Smooth muscle cell (in vitro differentiated cells): ENCODE results near the gene NXN. TPM values are rescaled to one million over a fixed set of nuclear protein-coding genes. Genes with fewer than 3 reads are reported as not detected.

Experiments used
- DNase-seq: peaks from one replicate; lab custom pipeline; 2025; ENCODE audit not compliant: unreplicated experiment; lab: John Stamatoyannopoulos, UW
- H2AFZ ChIP-seq: fragments of 200-600 bp; sonication (generic); 2 replicates; pipeline ENCODE4 v1.6.0; 2016; ENCODE audit warnings: antibody characterized with exemption, low read depth, mild to moderate bottlenecking
- H3F3A ChIP-seq: fragments of 200-600 bp; sonication (generic); 2 replicates; pipeline ENCODE4 v1.6.0; 2017; ENCODE audit warnings: antibody characterized with exemption, low read depth
- H3K27ac ChIP-seq: fragments of 200-600 bp; sonication (generic); 2 replicates; pipeline ENCODE4 v1.5.1; 2016; ENCODE audit warnings: low read depth, mild to moderate bottlenecking
- H3K27me3 ChIP-seq: fragments of 200-600 bp; sonication (generic); 2 replicates; pipeline ENCODE4 v1.6.1; 2016; ENCODE audit warnings: low read depth, mild to moderate bottlenecking
- H3K36me3 ChIP-seq: fragments of 200-600 bp; sonication (generic); 2 replicates; pipeline ENCODE4 v1.5.1; 2016; ENCODE audit warnings: low read depth
- H3K4me1 ChIP-seq: fragments of 200-600 bp; sonication (generic); 2 replicates; pipeline ENCODE4 v1.5.1; 2016; ENCODE audit warnings: low read depth
- H3K4me2 ChIP-seq: fragments of 200-600 bp; sonication (generic); 2 replicates; pipeline ENCODE4 v1.6.0; 2016; ENCODE audit warnings: mild to moderate bottlenecking
- H3K4me3 ChIP-seq: fragments of 200-600 bp; sonication (generic); 2 replicates; pipeline ENCODE4 v1.5.1; 2016; ENCODE audit warnings: mild to moderate bottlenecking
- H3K79me2 ChIP-seq: fragments of 200-600 bp; sonication (generic); 2 replicates; pipeline ENCODE4 v1.6.0; 2016; ENCODE audit warnings: low read depth, mild to moderate bottlenecking
- H3K9ac ChIP-seq: fragments of 200-600 bp; sonication (generic); 2 replicates; pipeline ENCODE4 v1.6.0; 2016; ENCODE audit warnings: low read depth
- H3K9me3 ChIP-seq: fragments of 200-600 bp; sonication (generic); replicated peaks from 2 replicates; pipeline ENCODE4 v1.5.1; 2016; ENCODE audit warnings: low read depth
- H4K20me1 ChIP-seq: fragments of 200-600 bp; sonication (generic); 2 replicates; pipeline ENCODE4 v1.6.0; 2016; ENCODE audit warnings: low read depth
- CTCF ChIP-seq: fragments of 200-600 bp; sonication (generic); IDR thresholded peaks from 2 replicates; pipeline ENCODE4 v1.5.1; 2017; ENCODE audit warnings: borderline replicate concordance, mild to moderate bottlenecking, antibody characterized with exemption; ENCODE audit not compliant: insufficient read depth, poor library complexity, severe bottlenecking
- WGBS: methylation state at CpG from one replicate; pipeline ENCODE4 v1.1.7; 2016; ENCODE audit warnings: low lambda C conversion rate; 5-methylcytosine and 5-hydroxymethylcytosine counted together
- polyA plus RNA-seq: library from polyadenylated mRNA; unstranded; fragments of >200 nt; fragmentation: Nextera tagmentation; extraction: Ambion mirVana; gene quantifications from 2 replicates; pipeline ENCODE4 v1.2.1, GENCODE V29; 2016
- total RNA-seq: library from RNA; depleted of rRNA; stranded (reverse); fragments of >200 nt; gene quantifications from 2 replicates; pipeline ENCODE4 v1.2.3, GENCODE V29; 2014

NXN gene
- total and polyA plus RNA-seq, 2 experiments from 2014 or later: 58.3 to 78.6 TPM

GRCh38 chr17:923633-924032 is 55.9 kb downstream of the NXN start:
- Histone ChIP-seq H3K27ac (no peak overlapping the region), H4K20me1 (peaks cover 85% of the 10 kb centered on the region), H3K9me3 (no peaks in the 10 kb centered on the region), H2AFZ (no peak overlapping the region), H3K4me1 (peaks cover 18% of the 10 kb centered on the region), H3K27me3 (no peaks in the 10 kb centered on the region), H3K36me3 (no peaks in the 10 kb centered on the region), H3K4me3 (no peak overlapping the region), H3K9ac (no peak overlapping the region), H3K4me2 (no peak overlapping the region), H3F3A (peaks cover 21% of the 10 kb centered on the region), H3K79me2 (peaks cover 79% of the 10 kb centered on the region)
- DNase-seq: no peak
- WGBS: 96% methylated on average over 9 of the region's 9 CpGs
- TF ChIP-seq CTCF: no peak

GRCh38 chr17:921161-921560 is 58.4 kb downstream of the NXN start:
- Histone ChIP-seq H3K4me3 (no peak overlapping the region), H3K36me3 (no peaks in the 10 kb centered on the region), H3K79me2 (peaks cover 100% of the 10 kb centered on the region), H3K27ac (no peak overlapping the region), H4K20me1 (peaks cover 67% of the 10 kb centered on the region), H2AFZ (no peak overlapping the region), H3K27me3 (no peaks in the 10 kb centered on the region), H3K9me3 (no peaks in the 10 kb centered on the region), H3K4me2 (no peak overlapping the region), H3K4me1 (peaks cover 10% of the 10 kb centered on the region), H3F3A (peaks cover 15% of the 10 kb centered on the region), H3K9ac (no peak overlapping the region)
- DNase-seq: no peak
- 88% methylated on average over 13 of the region's 13 CpGs for WGBS
- TF ChIP-seq CTCF: no peak

GRCh38 chr17:920190-920589 is 59.4 kb downstream of the NXN start:
- Histone ChIP-seq H3K4me3 (no peak overlapping the region), H3K27ac (no peak overlapping the region), H3K9me3 (no peaks in the 10 kb centered on the region), H4K20me1 (peaks cover 59% of the 10 kb centered on the region), H3K27me3 (no peaks in the 10 kb centered on the region), H3K4me1 (peaks cover 15% of the 10 kb centered on the region), H3K4me2 (no peak overlapping the region), H3K79me2 (peaks cover 100% of the 10 kb centered on the region), H3F3A (peaks cover 8% of the 10 kb centered on the region), H2AFZ (no peak overlapping the region), H3K9ac (no peak overlapping the region), H3K36me3 (no peaks in the 10 kb centered on the region)
- TF ChIP-seq CTCF: no peak
- WGBS: 91% methylated on average over 16 of the region's 16 CpGs
- DNase-seq: no peak

- Histone ChIP-seq H3K27me3 (no peaks in the 10 kb centered on the region), H3K9ac (peak overlapping the region; percentile 42), H3K4me2 (peak overlapping the region; percentile 58), H3K4me1 (peaks cover 13% of the 10 kb centered on the region), H3F3A (peaks cover 8% of the 10 kb centered on the region), H3K36me3 (no peaks in the 10 kb centered on the region), H4K20me1 (peaks cover 42% of the 10 kb centered on the region), H3K27ac (peak overlapping the region; percentile 56), H3K9me3 (no peaks in the 10 kb centered on the region), H3K4me3 (no peak overlapping the region), H2AFZ (no peak overlapping the region), H3K79me2 (peaks cover 100% of the 10 kb centered on the region)
- WGBS: 74% methylated on average over 30 of the region's 30 CpGs
- no peak for DNase-seq
- no peak for TF ChIP-seq CTCF
These were observed 61.4 kb downstream of the NXN start for GRCh38 chr17:917941-918740.
